IPS-11a (cell line): Measurements from ENCODE around the gene MLLT3.

Source experiments
- H3K4me3 ChIP-seq: one replicate; pipeline ENCODE4 v1.5.1; 2013; ENCODE audit warnings: low read depth, low read length, control low read depth

MLLT3 gene

DNA sequence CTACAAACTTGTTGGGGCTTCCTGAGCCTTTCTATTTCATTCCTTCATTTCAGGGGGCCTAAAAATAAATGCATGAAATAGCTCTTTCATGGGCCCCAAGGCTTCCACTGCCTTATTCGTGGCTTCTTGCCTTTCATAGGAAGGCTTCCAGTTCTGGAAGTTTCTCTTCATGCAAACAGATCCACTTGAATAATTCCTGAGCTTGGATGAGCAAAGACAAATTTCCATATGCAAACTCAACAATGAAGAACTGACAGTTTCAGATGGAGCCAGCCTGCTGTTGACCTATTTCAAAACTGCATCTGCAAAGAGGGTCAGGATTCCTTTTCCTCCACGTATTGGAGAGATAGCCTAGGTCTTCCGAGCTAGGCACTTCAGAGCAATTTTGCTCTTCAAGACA is 142.1 kb downstream of the MLLT3 start:
- no peak overlapping the region for H3K4me3 ChIP-seq

DNA sequence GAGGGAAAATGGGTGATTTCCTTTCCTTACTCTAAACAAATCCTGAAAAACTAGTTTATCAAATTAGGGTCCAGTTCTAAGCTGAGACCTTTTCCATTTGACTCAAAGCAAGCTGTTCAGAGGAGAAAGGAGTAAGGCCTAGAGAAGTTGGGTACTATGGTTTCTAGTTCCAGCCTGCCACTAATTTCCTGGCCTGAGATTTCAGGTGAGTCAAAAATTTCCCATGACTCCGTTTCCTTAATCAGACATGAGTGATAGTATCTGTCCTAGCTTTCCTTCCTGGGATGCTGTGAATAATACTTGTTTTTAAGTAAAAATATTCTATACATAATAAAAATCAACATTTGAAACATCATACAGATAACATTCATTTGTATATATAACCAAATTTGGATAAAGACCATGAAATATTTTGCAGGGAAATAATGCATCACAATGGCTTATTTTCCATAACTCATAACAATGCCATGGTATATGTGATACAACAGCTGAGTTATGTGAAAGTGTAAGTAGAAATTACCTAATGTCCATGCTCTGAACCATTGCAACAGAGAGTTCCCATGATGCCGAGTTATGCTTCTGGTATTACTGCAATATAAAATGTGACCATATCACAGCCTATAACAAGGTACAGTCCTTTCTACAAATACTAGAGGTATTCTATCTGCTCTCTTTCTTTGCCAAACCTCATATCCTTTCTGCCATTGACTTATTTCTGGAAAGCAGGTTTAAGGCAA is 142.7 kb downstream of the MLLT3 start:
- no peak overlapping the region for H3K4me3 ChIP-seq

DNA sequence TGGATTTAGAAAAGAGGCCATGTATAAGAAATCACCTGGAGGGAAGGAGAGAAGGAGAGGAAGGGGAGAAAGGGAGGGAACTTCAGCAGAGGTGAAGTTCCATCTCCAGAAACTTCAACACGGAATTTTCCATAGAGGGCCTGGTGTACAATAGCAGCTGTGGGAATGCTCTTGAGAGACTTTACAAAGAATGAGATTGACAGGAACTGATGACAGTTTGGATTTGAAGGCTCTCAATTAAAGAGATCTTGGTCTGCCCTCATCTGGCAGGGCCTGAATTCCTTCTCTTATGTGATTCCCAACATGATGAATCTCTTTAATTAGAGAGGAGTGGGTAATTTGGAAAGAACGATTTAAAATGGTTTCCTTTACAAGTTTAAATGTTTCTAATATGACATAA is 143.5 kb downstream of the MLLT3 start:
- no peak overlapping the region for H3K4me3 ChIP-seq

DNA sequence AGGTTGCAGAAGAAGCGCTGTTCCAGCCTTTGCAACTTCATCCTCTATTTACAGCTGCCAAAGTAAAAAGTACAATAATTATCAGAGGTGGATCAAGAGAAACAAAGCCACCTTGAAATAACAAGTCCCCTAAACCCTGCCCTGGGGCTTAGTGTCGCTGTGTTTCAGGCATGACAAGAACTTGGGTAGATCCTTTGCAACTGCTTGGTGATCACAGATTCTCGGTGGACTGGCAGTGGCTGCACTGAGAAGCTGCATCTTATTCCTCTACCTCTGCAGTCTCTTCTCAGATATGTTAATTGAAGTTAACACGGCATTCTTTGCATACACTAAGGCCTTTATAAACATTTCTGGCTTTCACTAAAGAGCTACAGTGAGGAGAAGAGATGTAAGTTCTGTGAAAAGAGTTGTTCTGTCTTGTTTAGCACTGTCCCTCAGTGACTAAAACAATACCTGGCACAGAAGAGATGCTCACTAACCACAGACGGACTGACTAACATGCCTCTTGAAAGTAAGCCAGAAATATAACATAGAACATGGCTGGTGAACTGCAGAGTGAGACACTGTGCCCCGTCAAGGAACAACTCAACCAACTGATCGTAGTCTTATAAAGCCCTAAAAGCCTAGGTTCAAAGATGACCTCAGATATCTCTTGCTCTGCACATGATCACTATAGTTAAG is 144.2 kb downstream of the MLLT3 start:
- H3K4me3 ChIP-seq = no peak overlapping the region

DNA sequence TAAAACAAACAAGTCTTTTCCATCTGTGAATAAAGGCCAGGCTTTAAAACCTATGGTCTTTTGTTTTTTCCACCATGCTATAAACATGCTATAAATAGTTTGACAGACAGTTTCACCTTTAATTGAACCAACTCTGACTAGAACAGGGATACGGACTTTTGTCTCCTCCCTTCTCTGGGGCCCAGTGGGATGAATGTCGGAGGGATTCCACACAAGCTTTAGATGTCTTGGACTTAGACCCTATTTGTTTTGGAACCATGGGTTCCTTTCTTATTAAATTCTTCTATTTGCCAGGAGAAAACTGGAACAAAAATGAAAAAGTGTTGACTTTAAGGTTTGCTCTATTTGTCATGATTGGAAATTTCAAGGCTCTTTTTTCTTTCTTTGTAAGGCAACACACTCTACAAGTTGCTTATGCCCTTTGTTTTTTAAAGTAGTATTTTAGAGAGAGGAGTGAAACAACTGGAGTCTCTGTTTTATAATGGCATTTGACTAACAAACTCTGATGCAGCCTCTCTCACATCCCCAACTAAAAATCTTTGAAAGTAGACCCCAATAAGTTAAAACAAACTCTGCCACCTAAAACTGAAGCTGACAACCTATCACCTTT is 145.3 kb downstream of the MLLT3 start:
- H3K4me3 ChIP-seq = no peak overlapping the region

DNA sequence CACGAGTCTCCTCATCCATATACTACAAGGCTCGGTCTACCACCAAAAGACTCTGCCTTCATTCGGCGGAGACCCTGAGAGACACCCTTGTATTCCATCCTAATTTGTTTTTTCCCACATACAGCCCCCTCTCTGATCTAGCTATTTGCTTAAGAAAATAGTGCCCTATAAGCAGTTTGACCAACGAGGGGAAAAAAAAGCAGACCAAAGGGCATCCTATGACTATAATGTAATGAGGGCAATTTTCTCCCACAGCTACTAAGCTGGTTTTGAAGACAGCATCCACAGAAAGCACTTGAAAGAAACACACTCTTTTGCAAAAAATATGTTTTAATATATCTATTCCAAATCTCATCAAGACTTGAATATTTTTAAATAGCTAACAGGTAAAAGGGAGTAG is 147.8 kb downstream of the MLLT3 start:
- H3K4me3 ChIP-seq = no peak overlapping the region

DNA sequence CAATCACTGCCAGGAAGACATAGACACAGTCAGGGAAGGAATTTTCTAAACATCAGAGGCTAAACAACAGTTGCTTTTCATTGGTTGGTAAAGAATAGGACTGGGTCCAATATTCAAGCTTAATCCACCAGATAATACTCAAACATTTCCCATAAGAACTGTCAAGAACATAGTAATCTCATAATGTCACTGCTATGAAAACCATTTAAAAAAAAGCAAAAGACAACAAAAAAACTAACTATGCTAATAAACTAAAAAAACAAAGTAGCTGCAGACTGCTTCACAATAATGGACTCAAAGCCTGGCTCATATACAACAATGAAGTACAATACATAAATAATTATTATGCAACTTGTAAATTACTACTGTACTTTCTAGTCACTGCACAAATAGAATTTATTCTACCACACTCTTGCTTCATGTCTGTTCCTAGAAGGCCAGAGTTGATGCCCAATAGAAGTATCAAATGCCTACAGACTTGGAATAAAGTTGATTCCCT is 148.7 kb downstream of the MLLT3 start:
- H3K4me3 ChIP-seq = no peak overlapping the region

DNA sequence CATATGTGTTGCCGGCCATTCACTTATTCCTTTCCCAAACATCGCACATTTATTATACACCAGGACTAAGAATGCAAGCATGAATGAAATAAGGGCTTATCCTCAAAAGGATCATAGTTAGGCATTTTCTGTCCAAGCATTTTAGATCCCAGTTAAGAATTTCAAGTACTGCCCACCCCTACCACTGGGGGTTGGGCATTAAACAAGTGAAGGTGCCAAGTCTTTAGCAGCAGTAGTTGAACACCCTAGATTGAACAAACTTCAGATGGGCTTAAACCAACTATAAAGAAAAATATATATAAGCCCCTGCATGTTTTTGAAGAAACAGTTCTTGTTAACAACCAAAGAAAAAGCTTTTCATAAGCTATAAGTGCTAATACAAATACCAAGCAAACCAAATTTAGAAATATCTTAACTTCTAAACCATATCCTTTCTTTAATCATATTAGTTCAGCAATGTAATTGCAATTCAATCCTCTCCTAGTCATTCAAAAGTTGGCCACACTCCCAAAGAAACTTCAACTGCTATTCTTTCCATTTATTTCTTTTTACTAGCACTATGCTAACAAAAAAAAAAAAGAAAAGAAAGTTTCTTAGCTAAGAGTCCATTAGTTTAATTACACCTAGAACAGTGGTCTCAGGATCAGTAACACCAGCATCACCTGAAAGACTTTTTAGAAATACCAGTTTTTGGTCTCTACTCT is 149.8 kb downstream of the MLLT3 start:
- no peak overlapping the region for H3K4me3 ChIP-seq

DNA sequence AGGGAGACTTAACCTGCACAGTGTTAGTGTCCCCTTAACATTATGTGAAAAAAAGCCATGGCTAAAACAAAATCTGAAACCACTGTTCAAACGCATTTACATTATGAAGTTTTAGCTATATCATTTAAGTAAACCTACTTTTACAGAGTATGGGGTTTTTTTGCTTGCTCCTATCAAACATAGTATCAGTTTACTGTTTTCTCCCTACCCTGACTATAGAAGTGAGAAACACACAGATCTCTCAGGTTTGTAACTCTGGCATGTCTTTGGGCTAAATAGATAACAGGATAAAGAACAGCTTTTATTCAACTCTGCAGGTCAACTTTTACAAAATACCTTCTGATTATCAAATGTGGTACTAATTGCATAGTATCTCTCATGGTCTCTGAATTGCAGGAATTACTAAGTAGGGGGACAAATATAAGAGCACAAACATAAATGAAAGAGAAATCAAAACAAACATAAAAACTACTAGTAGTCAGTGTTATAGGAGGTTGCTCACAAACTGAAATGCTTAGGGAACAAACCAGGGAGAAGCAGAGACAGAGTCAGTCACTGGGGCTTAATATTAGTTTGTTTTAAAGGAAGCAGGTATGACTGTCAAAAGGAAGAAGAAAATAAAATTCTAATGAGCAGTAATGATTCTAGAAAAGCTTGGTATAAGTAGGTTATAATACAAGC is 155.8 kb downstream of the MLLT3 start:
- H3K4me3 ChIP-seq = no peak overlapping the region

DNA sequence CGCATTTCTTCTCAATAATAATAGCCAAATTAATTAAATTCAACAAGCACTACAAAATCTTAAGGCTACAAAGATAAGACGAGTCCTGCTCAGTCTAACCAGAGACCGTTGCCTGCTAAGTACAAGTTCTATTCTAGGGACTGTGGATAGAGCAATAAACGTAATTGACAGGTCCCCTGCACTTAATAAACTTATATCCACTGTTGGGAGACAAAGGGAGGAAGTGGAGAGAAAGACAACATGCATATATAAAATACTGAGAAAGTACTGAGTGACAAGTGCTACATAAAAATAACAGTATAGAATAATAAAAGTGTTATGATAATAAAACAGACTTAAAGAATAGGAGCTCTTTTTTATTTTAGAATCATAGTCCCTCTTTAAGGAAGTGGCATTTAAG is 158.1 kb downstream of the MLLT3 start:
- H3K4me3 ChIP-seq = no peak overlapping the region

DNA sequence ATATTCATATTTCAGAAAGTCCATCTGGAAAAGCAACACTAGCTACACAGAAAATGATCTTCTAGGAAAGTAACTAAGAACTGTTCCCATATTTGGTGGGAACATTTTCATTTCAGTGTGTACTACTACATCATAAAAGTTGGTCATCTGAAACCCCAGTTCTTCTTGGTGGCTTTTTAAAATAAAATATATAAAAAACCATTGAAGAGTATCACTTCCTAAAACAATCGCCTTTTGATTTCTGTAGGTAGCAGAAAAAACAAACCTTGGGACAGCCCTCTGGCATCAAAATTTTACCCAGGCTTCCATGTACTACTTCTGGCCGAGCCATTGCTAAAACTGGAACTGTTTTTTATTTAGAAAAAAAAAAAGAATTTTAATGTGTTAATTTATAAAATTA is 158.5 kb downstream of the MLLT3 start:
- H3K4me3 ChIP-seq = no peak overlapping the region

DNA sequence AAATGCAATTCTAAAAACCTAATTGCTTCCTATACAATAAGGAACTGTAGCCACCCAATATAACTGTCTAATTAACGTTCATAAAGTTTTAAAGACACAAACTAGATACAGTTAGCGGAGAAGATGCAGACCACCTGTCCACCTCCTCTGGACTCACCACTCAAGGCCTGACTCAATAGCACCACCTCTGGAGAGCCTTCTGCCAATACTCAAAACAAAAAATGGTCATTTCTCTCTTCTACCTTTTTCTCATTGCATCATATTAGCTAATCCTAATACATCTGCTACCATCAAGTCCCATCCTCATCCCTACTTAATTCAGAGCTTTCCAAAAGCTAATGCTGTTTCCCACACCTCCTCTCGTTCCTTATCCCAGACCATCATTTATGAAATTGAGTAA is 159.9 kb downstream of the MLLT3 start:
- H3K4me3 ChIP-seq = no peak overlapping the region

DNA sequence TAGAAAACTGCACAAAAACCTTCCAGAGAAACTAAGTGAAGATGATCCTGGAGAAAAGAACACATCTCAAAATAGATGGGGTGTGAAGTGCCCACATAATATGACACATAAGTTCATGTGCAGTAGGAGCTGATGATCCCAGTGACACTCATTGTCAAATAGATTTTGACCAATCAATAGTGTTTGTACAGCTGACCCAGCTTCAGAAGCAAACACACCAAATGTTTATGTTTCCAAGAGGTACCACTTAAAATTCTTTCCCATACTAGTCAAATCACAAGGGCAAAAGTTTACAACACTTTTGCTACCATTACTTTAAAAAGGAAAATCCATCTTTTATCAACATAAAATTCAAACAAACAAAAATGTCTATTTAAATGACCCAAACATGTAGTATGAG is 175.0 kb downstream of the MLLT3 start:
- H3K4me3 ChIP-seq = no peak overlapping the region

DNA sequence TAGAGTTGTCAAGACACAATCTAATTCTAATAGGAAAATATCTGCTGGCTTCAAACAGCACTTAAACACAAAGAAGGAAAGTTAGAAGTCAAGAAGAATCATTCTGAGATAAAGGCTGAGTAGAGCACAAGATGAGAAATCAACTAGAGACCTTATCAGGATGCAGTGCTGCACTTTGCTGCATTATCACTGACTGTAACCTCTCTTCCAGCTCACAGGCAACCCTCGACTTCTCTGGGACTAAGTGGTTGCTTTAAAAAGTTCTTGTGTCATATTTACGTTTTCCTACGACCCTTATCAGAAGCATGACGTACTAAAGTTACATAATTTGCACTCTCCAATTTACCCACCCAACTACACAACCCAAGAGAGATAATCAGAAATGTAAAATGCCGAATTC is 176.1 kb downstream of the MLLT3 start:
- H3K4me3 ChIP-seq = no peak overlapping the region

DNA sequence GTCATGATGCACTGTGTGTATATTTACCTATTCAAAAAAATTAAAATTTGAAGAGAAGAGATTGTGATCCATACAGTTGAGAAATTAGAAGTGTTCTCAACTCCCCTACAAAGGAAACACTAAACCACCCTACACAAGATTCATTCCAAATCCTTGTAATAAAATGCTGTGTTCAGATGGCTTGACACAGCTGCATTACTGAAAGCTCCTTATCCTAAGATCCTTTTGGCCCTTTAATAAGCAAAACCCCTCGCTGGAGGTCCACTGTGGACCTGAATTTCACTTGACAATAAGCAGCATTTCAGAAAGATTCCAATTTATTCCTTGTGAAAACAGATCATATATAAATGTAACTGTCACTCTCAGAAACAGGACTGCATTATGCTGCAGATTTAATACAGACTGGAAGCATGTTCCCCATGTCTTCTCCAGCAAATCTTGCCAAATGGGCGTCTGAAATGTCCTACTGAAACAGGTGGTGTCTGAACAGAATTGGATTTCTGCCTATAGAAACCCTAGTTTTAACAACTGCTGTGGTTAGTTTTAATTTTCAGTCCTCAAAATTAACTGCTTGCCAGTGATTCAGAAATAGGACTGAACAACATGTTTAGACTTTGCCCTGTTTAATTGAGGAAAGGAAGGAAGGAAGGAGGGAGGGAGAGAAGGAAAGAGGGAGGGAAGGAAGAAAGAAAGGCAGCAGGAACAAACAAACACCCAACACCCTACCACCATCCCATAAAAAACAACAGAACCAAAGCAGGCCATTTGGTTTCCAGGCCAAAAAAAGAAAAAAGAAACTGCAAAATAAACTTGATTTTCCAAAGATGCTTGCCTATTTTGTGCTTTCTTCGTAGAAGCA is 179.6 kb downstream of the MLLT3 start:
- H3K4me3 ChIP-seq = no peak overlapping the region

DNA sequence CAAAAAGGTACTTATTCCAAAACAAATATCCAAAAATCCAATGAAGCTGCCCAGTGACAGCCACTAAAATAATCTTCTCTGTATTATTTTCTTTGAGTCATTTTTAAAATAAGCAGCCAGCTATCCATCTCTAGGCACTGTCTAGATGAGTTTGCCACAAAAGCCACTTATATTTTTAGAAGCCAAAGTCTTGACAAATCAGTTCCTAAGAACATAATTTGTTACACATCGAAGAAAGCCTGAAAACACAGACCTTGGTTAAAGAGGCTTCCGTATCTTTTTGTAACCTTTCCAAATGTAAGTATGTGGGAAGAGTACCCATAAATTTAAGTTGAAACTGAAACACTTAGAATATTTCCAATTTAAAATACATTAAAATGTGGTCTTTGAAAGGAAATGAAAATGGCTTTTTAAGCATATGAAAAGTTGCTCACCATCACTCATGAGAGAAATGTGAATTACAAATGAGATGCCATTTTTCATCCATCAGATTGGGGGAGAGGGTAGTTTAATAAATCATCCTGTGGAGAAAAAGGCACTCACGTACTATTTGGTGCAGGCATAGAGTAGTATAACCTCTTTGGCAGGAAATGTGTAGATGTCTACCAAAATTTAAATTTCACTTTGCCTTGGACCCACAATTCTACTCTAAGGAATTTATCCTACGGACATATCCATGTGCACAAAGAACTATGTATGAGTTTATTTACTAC is 180.4 kb downstream of the MLLT3 start:
- no peak overlapping the region for H3K4me3 ChIP-seq

DNA sequence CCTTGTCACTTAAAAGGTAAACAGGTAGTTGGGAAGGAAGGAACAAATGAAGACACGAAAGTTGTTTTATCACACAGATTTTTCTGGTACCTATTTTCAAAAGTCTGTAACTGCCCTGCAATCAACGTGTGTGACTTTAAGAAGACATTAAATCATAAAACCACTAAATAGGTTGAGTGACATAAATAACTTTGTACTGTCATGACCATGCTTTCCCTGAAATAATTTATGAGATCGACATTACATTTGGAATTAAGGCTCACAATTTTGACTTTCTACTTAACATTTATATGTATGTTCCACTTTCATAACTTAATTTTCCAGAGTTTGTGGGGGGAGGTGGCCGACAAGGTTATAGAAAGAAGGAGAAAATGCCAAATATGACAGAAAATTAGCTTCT is 181.1 kb downstream of the MLLT3 start:
- H3K4me3 ChIP-seq = no peak overlapping the region

DNA sequence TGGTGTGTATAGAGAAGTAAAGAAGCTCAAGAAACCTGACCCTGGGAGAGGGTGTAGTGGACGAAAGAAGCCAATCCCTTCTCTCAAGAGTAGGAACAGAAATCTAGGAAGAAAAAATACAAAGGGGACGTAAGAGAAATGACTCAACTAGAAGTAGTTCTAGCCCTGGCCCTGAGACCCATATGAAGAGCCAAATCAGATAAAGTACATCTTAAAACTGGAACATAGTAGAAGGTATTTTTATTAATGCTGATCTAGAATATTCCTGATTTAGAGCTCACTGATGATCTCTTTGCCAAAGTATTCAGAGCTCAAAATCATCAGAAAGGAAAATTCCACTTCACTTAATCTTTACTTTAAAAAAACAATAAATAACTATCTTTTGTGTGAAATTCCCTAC is 184.8 kb downstream of the MLLT3 start:
- H3K4me3 ChIP-seq = no peak overlapping the region

DNA sequence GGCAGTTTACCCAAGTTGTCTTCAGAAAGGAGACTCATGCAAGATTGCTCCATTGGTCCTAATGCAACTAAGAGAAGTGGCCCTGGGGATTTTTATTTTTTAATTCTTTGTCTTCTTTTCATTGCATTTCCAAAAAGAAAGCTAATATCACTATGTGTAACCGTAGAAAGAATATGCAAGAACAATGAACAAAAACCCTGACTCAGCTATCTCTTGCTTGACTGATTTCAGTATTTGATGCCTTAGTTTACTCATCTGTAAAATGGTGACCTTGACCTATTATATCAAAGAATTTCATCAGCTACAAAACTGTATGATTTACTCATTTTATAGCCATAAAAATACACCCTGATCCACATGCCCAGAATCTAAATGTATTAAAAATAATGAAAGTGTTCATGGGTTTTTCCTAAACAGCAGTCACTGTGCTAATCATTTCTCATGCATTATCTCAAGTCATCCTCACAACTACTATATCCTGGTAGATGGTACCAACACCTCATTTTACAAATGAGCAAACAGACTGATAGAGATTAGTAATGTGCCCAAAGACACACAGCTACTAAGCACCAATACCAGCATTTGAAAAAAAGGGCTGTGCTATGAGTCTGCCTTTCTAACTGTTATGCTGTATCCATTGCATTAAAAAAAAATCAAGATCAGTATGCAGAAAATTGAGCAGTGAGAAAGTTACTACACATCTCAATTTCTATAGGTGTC is 185.7 kb downstream of the MLLT3 start:
- no peak overlapping the region for H3K4me3 ChIP-seq
